NCI-H1694 treated with DMSO at 0.1 percent for 48 hours (cell line): ENCODE data around the gene RAX.
"Not testable (repeated sequence)": the region's sequence is repeated elsewhere in the genome, so short reads cannot be mapped to it uniquely, and the experiment has no call there.

Experiments
- DNase-seq: peaks from one replicate; lab custom pipeline; 2025; lab: John Stamatoyannopoulos, UW

Gene RAX

GRCh38 chr18:59273759-59274532 is 692 bp upstream of the RAX start:
- DNase-seq, result no peak

- DNase-seq, result no peak
Measured at GRCh38 chr18:59272221-59272888, 899 bp downstream of the RAX start.

GRCh38 chr18:59271606-59272220 is 1.5 kb downstream of the RAX start:
- no peak for DNase-seq

- no peak for DNase-seq
Measured at GRCh38 chr18:59270689-59271257, 2.5 kb downstream of the RAX start.

- DNase-seq, result no peak
Measured at GRCh38 chr18:59269563-59270119, 3.6 kb downstream of the RAX start.

GRCh38 chr18:59268721-59269562 is 4.3 kb downstream of the RAX start:
- DNase-seq, result no peak

GRCh38 chr18:59268127-59268720 is 5.0 kb downstream of the RAX start:
- no peak for DNase-seq

GRCh38 chr18:59267503-59268126 is 5.6 kb downstream of the RAX start:
- DNase-seq, result no peak

- DNase-seq, result no peak
Measured at GRCh38 chr18:59266886-59267502, 6.3 kb downstream of the RAX start.

- DNase-seq, result no peak
Measured at GRCh38 chr18:59266459-59266858, 6.8 kb downstream of the RAX start.

- no peak for DNase-seq
Measured at GRCh38 chr18:59265974-59266369, 7.3 kb downstream of the RAX start.

GRCh38 chr18:59265246-59265973 is 7.8 kb downstream of the RAX start:
- peak; percentile 18 for DNase-seq

- DNase-seq, result no peak
Measured at GRCh38 chr18:59264651-59265245, 8.5 kb downstream of the RAX start.

- DNase-seq, result no peak
Measured at GRCh38 chr18:59264121-59264571, 9.1 kb downstream of the RAX start.

- DNase-seq, result no peak
Measured at GRCh38 chr18:59263661-59264060, 9.6 kb downstream of the RAX start.

- not testable (repeated sequence) for DNase-seq
Measured at GRCh38 chr18:59262243-59262642, 11.0 kb downstream of the RAX start.

GRCh38 chr18:59261842-59262241 is 11.4 kb downstream of the RAX start:
- not testable (repeated sequence) for DNase-seq

GRCh38 chr18:59255491-59255890 is 17.8 kb downstream of the RAX start:
- not testable (repeated sequence) for DNase-seq

- DNase-seq, result peak; percentile 61
Measured at GRCh38 chr18:59249199-59249774, 24.0 kb downstream of the RAX start.
